ENCODE results near the gene ISL2. TPM values are rescaled to one million over a fixed set of nuclear protein-coding genes. Genes with fewer than 3 reads are reported as not detected.
A peak's percentile ranks its signal among the peaks of the same experiment; 100 is the strongest.

ISL2 gene
- total RNA-seq, 1 experiment from 2014 or later, result 0.15 TPM

DNA sequence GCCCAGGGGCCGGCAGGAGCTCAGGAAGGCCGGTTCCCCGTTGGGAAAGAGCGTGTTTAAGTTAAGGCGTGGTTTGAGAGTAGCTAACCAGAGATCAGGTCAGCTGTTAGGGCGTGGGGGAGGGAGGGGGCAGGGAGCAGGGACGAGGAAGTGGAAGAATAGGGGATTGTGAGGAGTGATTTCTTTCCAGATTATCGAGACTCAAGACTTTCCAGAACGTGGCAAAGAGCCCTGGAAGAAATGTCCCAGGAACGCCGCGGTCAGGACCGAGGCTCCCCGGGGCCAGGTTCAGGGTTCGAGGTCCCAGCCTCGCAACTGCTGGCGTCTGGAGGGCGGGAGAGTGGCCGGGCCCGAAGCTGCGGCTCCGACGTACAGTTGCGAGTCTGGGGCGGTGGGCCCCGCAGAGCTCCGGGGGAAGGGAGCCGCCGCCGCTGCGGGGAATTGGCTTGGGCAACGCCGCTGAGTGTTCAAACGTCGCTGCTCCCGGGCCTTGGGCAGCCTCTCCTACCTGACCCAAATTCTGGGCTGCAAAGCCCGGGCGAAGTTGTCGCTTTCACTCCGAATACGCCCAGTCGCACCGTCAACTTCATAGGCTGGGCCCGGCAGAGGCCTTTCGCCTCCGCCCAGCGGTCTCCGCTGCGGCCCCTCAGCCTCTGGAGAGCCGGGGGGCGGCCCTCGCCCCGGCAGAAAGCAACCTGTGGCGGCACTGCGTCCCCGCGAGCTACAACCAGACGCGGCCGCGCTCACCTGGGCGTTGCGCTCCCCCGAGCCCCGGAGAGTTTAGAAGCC, 9.5 kb downstream of the ISL2 start:
- Histone ChIP-seq H2BK12ac (ENCODE audit: insufficient read length, low read depth, low read length) (no peak overlapping the region), H3K9me3 (ENCODE audit: control insufficient read depth, low read depth, low read length) (no peaks in the 10 kb centered on the region), H3K23ac (ENCODE audit: insufficient read length, low read depth, low read length) (no peak overlapping the region), H3T11ph (ENCODE audit: low read length) (no peak overlapping the region), H2BK120ac (ENCODE audit: low read depth, low read length, poor library complexity, severe bottlenecking) (no peak overlapping the region), H3K27ac (ENCODE audit: insufficient read length, low read depth, low read length) (no peak overlapping the region), H3K79me2 (ENCODE audit: insufficient read depth, low read length) (no peaks in the 10 kb centered on the region), H4K91ac (ENCODE audit: insufficient read length, low read depth, low read length) (no peak overlapping the region), H4K8ac (replicated peaks; ENCODE audit: insufficient read length, low read depth, low read length) (no peak overlapping the region), H3K4ac (ENCODE audit: low read depth, low read length) (no peak overlapping the region), H4K5ac (ENCODE audit: insufficient read length, low read depth, low read length) (no peak overlapping the region), H3K4me2 (ENCODE audit: insufficient read depth, insufficient read length, low read length) (peak overlapping the region; percentile 15), H2AK5ac (ENCODE audit: insufficient read length, low read length) (no peak overlapping the region), H3K9ac (ENCODE audit: extremely low read depth, insufficient read length, low read length) (no peak overlapping the region), H4K20me1 (ENCODE audit: control insufficient read depth, insufficient read depth, insufficient read length) (no peaks in the 10 kb centered on the region), H3K27me3 (ENCODE audit: insufficient read depth, low read length) (peaks cover 54% of the 10 kb centered on the region), H3K14ac (ENCODE audit: insufficient read depth, low read length) (no peak overlapping the region), H3K18ac (ENCODE audit: insufficient read length, low read depth, low read length) (no peak overlapping the region), H3K56ac (ENCODE audit: insufficient read length, low read depth, low read length) (no peak overlapping the region), H3K23me2 (ENCODE audit: insufficient read length, low read depth, low read length, poor library complexity, severe bottlenecking) (peaks cover 13% of the 10 kb centered on the region), H2AFZ (ENCODE audit: low read length) (no peak overlapping the region), H2BK5ac (ENCODE audit: insufficient read length, low read length) (no peak overlapping the region), H3K79me1 (ENCODE audit: insufficient read depth, low read depth, low read length, poor library complexity, severe bottlenecking) (no peaks in the 10 kb centered on the region), H3K4me1 (ENCODE audit: insufficient read depth, low read length) (no peaks in the 10 kb centered on the region), H2BK15ac (ENCODE audit: low read depth, low read length) (no peak overlapping the region), H2BK20ac (ENCODE audit: low read depth, low read length, poor library complexity, severe bottlenecking) (no peak overlapping the region)
- Mint-ChIP-seq H3K27me3 (ENCODE audit: low read depth) (peaks cover 97% of the 10 kb centered on the region), H3K27ac (no peak overlapping the region), H3K9me3 (peaks cover 3 to 6% of the 10 kb centered on the region in 2 experiments; a peak in 3 of 5 replicates), H3K4me1 (peaks cover 15 to 26% of the 10 kb centered on the region in 2 experiments), H3K4me3 (peak overlapping the region; percentile 50 to 77), H3K36me3 (ENCODE audit: insufficient read depth in 1 of 3, low read depth in 3 of 3) (0 out of 7 replicates have a peak, but pooled peaks cover 0 to 2% (median 0%) of the 10 kb centered on the region in 3 experiments)
- no CpG with 5 or more reads among the region's 65 CpGs for WGBS (ENCODE audit: extremely low coverage, insufficient read length, low lambda C conversion rate)
- no peak for TF ChIP-seq CTCF (conservative IDR thresholded peaks at IDR 0.05)
- DNase-seq, result peak; percentile 82

All from H9 (cell line).